Anterior cingulate cortex (tissue), 58 donors: ENCODE data around the gene STXBP5.

Source experiments
- DNase-seq, 58 donors: peaks; one replicate each; lab custom pipeline; 2025; lab: John Stamatoyannopoulos, UW

STXBP5 gene

GRCh38 chr6:147204060-147204785, at the start of gene STXBP5:
STXBP5 (plus strand) TSS chr6:147204417; CDS start chr6:147204533, 116 bp downstream.
- peak in 41 of 58 donors; percentile 3 to 67 (median 30) for DNase-seq

GRCh38 chr6:147154454-147154853, 49.8 kb upstream of the STXBP5 start:
- no peak for DNase-seq

GRCh38 chr6:147156218-147156617, 48.0 kb upstream of the STXBP5 start:
- DNase-seq, result no peak

- no peak for DNase-seq
These were observed 47.3 kb upstream of the STXBP5 start for GRCh38 chr6:147156799-147157382.

GRCh38 chr6:147157930-147158329, 46.3 kb upstream of the STXBP5 start:
- DNase-seq, result no peak

- DNase-seq, result no peak
These were observed 45.3 kb upstream of the STXBP5 start for GRCh38 chr6:147158881-147159280.

- DNase-seq, result no peak
These were observed 44.5 kb upstream of the STXBP5 start for GRCh38 chr6:147159536-147160374.

GRCh38 chr6:147160593-147160992, 43.6 kb upstream of the STXBP5 start:
- DNase-seq, result no peak

- no peak for DNase-seq
These were observed 42.8 kb upstream of the STXBP5 start for GRCh38 chr6:147161253-147161973.

- DNase-seq, result no peak
These were observed 42.2 kb upstream of the STXBP5 start for GRCh38 chr6:147161974-147162495.

- no peak for DNase-seq
These were observed 39.5 kb upstream of the STXBP5 start for GRCh38 chr6:147164761-147165160.

- DNase-seq, result peak in 2 of 58 donors; percentile 1 to 20
These were observed 37.8 kb upstream of the STXBP5 start for GRCh38 chr6:147166360-147166944.

GRCh38 chr6:147166992-147167391, 37.2 kb upstream of the STXBP5 start:
- no peak for DNase-seq

- peak in 5 of 58 donors; percentile 2 to 18 (median 8) for DNase-seq
These were observed 36.4 kb upstream of the STXBP5 start for GRCh38 chr6:147167576-147168461.

GRCh38 chr6:147169529-147169928, 34.7 kb upstream of the STXBP5 start:
- DNase-seq, result no peak

GRCh38 chr6:147170269-147170668, 33.9 kb upstream of the STXBP5 start:
- no peak for DNase-seq

GRCh38 chr6:147173140-147173539, 31.1 kb upstream of the STXBP5 start:
- DNase-seq, result no peak

GRCh38 chr6:147173675-147174308, 30.4 kb upstream of the STXBP5 start:
- no peak for DNase-seq
